ENCODE data around the gene PPP1R12C.
"Not testable (repeated sequence)": the region's sequence is repeated elsewhere in the genome, so short reads cannot be mapped to it uniquely, and the experiment has no call there.

Gene PPP1R12C

GRCh38 chr19:55116859-55117662 is at the start of gene PPP1R12C:
Gene PPP1R12C, minus strand, starts transcription at chr19:55117637. Its CDS starts 94 bp downstream, at chr19:55117543.
- peak in 8 of 58 donors; percentile 18 to 46 (median 32) for DNase-seq

- peak in 57 of 58 donors; percentile 10 to 95 (median 86) for DNase-seq
These were observed 49.3 kb upstream of the PPP1R12C start, which contains the start of gene DNAAF3 for GRCh38 chr19:55166530-55167268. Gene DNAAF3, minus strand, starts transcription at chr19:55166613. Its CDS starts 200 bp downstream, at chr19:55166413.

- DNase-seq, result peak in 35 of 58 donors; percentile 10 to 56 (median 33)
These were observed 48.6 kb upstream of the PPP1R12C start for GRCh38 chr19:55165952-55166529.

DNA sequence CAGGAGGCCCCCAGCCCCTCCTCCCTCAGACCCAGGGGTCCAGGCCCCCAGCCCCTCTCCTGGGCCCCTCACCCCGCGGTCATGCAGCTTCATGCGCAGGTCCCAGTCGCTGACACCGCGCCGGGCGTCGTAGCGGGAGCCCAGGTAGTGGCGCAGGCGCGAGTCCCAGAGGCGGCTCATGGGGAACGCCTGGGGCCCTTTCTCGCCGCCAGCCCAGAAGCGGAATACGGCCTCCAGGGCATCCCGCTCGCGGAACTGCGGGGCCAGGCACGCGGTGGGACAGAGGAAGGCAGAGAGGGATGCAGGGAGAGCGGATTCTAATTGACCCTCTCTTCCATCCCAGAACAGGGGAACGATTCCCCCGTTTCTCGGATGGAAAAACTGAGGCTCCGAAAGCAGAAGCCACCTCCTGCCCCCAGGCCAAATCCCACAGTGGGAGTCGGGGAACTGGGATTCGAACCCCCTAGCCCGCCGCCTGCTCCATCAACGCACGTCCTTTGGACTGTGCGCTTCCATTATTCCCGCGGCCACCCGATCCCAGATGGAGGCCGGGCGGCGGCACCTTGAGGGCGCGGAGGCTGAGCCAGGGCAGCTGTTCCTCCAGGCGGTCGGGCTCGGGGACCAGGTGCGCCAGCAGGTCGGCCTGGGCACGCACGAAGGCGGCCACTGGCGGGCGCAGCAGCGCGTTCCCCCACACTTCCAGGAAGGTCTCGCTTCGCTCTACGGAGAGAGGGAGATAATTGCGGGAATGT is 44.3 kb upstream of the PPP1R12C start:
- no peak for DNase-seq

DNA sequence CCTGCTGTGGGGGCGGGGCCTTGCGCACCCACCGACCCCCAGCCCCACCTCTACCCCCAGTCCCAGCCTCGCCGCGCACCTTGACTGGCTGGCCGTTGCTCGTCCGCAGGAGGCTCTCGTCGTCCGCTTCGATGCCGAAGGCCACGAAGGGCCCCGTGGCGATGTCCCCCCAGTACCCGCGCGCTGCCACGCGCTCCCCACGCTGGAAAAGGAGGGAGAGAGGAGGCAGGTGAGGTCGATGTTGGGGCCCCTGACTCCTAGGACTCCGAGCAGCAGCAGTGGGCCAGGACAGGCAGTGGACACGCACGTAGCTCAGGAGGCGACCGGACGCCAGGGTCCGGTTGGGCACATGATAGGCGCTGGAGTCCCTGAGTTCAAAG is 43.5 kb upstream of the PPP1R12C start:
- no peak for DNase-seq

GRCh38 chr19:55160128-55160985 is 42.9 kb upstream of the PPP1R12C start:
- peak in 41 of 58 donors; percentile 3 to 64 (median 24) for DNase-seq

GRCh38 chr19:55158848-55159749 is 41.7 kb upstream of the PPP1R12C start:
- DNase-seq, result no peak

DNA sequence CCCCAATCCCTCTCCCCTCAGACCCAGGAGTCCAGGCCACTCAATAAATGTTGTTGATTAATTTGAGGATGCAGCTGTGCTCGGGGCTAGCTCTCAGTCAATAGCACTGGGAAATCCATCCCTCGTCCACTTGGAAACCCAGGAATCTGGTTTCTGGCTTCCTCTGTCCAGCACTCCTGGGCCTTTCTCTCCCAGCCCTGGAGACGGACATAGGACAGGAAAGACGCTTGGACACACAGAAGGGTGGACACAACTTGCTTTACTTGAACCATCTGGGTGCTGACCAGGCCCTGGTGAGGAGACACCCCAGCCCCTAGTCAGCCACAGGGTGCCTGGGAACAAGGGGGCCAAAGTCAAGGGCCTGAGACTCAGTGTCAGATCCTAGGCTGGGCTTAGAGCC is 41.0 kb upstream of the PPP1R12C start:
- no peak for DNase-seq

DNA sequence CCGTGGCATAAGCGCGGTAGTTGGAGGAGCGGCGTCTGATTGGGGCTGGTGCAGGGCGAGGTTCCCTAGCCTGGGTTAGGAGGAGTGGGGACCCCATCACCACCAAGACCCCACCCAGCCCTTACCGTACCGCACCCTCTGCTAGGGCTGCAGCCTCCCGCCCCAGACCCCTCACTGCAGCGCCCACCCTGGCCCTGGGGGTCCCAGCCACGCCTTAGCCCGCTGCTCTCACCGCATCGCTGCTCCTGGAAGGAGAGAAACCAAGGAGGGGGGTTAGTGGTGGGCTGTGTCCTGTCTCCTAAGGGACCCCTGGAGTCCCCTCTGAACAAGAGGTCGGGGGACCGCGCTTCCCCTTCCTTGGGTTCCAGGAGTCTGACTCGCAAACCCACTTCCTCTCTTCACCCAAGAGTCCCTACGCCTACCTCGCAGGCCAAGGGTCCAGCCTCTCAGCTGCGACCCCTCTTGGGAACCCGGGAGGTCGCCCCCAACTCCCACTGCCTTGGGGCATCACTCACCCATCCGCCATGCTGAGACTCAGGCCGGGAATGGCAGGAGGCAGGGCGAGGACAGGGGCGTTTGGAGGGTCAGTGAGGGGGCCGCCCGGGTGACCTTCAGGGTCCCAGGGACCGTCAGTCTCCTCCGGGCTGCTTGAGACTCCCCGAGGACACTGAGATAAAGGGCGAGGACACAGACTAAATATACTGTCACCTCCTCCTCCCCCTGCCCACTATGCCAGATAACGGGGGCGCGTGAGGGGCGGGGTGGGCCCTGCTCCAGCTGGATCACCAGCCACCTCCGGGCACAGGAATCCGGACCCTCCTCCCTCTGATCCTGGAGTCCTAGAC is 39.8 kb upstream of the PPP1R12C start, which contains the start of gene TNNI3:
TNNI3 (minus strand) TSS at position 669 of the 845 bp plus-strand sequence; CDS start at position 526, 143 bp downstream.
- DNase-seq, result no peak

GRCh38 chr19:55156202-55157063 is 39.0 kb upstream of the PPP1R12C start:
- DNase-seq, result peak in 4 of 58 donors; percentile 2 to 32 (median 4)

- DNase-seq, result not testable (repeated sequence)
These were observed 38.3 kb upstream of the PPP1R12C start for GRCh38 chr19:55155784-55156183.

GRCh38 chr19:55153652-55154264 is 36.3 kb upstream of the PPP1R12C start:
- no peak for DNase-seq

DNA sequence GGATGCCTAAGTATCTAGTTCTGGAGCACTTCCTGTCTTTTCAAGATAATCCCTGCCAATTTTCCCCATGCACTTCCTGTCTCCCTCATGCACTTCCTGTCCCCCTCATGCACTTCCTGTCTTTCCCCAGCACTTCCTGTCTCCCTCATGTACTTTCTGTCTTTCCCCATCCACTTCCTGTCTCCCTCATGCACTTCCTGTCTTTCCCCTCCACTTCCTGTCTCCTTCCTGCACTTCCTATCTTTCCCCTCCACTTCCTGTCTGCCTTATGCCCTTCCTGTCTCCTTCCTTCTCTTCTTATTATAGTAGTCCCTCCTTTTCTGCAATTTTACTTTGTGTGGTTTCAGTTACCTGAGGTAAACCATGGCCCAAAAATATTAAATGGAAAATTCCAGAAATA is 34.6 kb upstream of the PPP1R12C start:
- DNase-seq, result no peak

GRCh38 chr19:55149078-55150003 is 31.9 kb upstream of the PPP1R12C start, which contains the start of gene TNNT1:
Gene TNNT1, minus strand, starts transcription at chr19:55149206. Its CDS starts 2,049 bp downstream, at chr19:55147157.
- no peak for DNase-seq
